ENCODE data around the gene CGNL1.

Gene CGNL1

GRCh38 chr15:57440799-57441198 lies 64.5 kb downstream of the CGNL1 start:
- no peak overlapping the region for H3K4me3 ChIP-seq (ENCODE audit: low read depth, low read length)
- peaks cover 0 to 4% of the 10 kb centered on the region in 2 experiments; a peak in 1 of 3 replicates for H3K36me3 ChIP-seq (ENCODE audit: control insufficient read depth in 2 of 2, insufficient read depth in 1 of 2, low read length in 2 of 2)
- H3K4me1 ChIP-seq (ENCODE audit: control insufficient read depth, insufficient read depth, low read length), result peaks cover 5% of the 10 kb centered on the region
- H3K27ac ChIP-seq (ENCODE audit: extremely low read depth, low read depth, low read length), result no peak overlapping the region
- POLR2A ChIA-PET, result interaction anchor here (0.5 kb wide), 1 partner anchor 38 kb away, joined by 4 read pairs; no protein-coding TSS in a partner anchor
- CTCF ChIA-PET, result no interaction called here
- TF ChIP-seq ZBTB26 (tag by site-specific recombination; optimal IDR thresholded peaks at IDR 0.05), result no peak
- TF ChIP-seq GLI2 (tag by site-specific recombination; IDR thresholded peaks at IDR 0.05; ENCODE audit: borderline replicate concordance, low read depth), result no peak
- no peak for TF ChIP-seq ZNF148 (tag by site-specific recombination; IDR thresholded peaks at IDR 0.05; ENCODE audit: borderline replicate concordance)
- no peak for TF ChIP-seq ZNF561 (tag by site-specific recombination; IDR thresholded peaks at IDR 0.05; ENCODE audit: borderline replicate concordance)
- no peak for TF ChIP-seq ZBTB1 (tag by site-specific recombination; IDR thresholded peaks at IDR 0.05)
- TF ChIP-seq ZNF623 (tag by site-specific recombination; IDR thresholded peaks at IDR 0.05), result no peak
- TF ChIP-seq HOXC10 (CRISPR knock-in tag; IDR thresholded peaks at IDR 0.05), result no peak
- no peak for TF ChIP-seq ZNF292 (tag by site-specific recombination; IDR thresholded peaks at IDR 0.05; ENCODE audit: borderline replicate concordance, low read depth)
- no peak for TF ChIP-seq ZNF660 (tag by site-specific recombination; IDR thresholded peaks at IDR 0.05)
- no peak for TF ChIP-seq BCL11A (tag by site-specific recombination; IDR thresholded peaks at IDR 0.05; ENCODE audit: low read depth)
- TF ChIP-seq REPIN1 (tag by site-specific recombination; IDR thresholded peaks at IDR 0.05; ENCODE audit: low read depth), result no peak
- no peak for TF ChIP-seq ZNF311 (tag by site-specific recombination; IDR thresholded peaks at IDR 0.05; ENCODE audit: borderline replicate concordance)
- no peak for TF ChIP-seq ZNF24 (tag by site-specific recombination; IDR thresholded peaks at IDR 0.05)
- TF ChIP-seq ZNF654 (tag by site-specific recombination; IDR thresholded peaks at IDR 0.05; ENCODE audit: low read depth), result no peak
- TF ChIP-seq ZSCAN4 (tag by site-specific recombination; IDR thresholded peaks at IDR 0.05), result no peak
- TF ChIP-seq ZNF146 (tag by site-specific recombination; IDR thresholded peaks at IDR 0.05), result no peak
- no peak for TF ChIP-seq YY2 (tag by site-specific recombination; IDR thresholded peaks at IDR 0.05)
- no peak for TF ChIP-seq RBAK (tag by site-specific recombination; IDR thresholded peaks at IDR 0.05)
- no peak for TF ChIP-seq ZNF10 (tag by site-specific recombination; IDR thresholded peaks at IDR 0.05)
- no peaks in the 10 kb centered on the region for H3K9me3 ChIP-seq (ENCODE audit: control insufficient read depth, insufficient read depth, low read depth, low read length)

- Histone ChIP-seq H3K4me3 (ENCODE audit: low read depth, low read length) (no peak overlapping the region), H3K9me3 (ENCODE audit: control insufficient read depth, insufficient read depth, low read depth, low read length) (no peaks in the 10 kb centered on the region), H3K27ac (ENCODE audit: extremely low read depth, low read depth, low read length) (no peak overlapping the region), H3K4me1 (ENCODE audit: control insufficient read depth, insufficient read depth, low read length) (peaks cover 6% of the 10 kb centered on the region), H3K36me3 (ENCODE audit: control insufficient read depth in 2 of 2, insufficient read depth in 1 of 2, low read length in 2 of 2) (peaks cover 0 to 4% of the 10 kb centered on the region in 2 experiments; a peak in 1 of 3 replicates)
- CTCF ChIA-PET, result no interaction called here
- POLR2A ChIA-PET, result no interaction called here
- no peak for TF ChIP-seq ZNF544 (tag by site-specific recombination; IDR thresholded peaks at IDR 0.05)
- no peak for TF ChIP-seq PRDM2 (tag by site-specific recombination; IDR thresholded peaks at IDR 0.05; ENCODE audit: borderline replicate concordance)
- no peak for TF ChIP-seq ZNF138 (tag by site-specific recombination; IDR thresholded peaks at IDR 0.05; ENCODE audit: borderline replicate concordance)
- TF ChIP-seq, protein P1, sequence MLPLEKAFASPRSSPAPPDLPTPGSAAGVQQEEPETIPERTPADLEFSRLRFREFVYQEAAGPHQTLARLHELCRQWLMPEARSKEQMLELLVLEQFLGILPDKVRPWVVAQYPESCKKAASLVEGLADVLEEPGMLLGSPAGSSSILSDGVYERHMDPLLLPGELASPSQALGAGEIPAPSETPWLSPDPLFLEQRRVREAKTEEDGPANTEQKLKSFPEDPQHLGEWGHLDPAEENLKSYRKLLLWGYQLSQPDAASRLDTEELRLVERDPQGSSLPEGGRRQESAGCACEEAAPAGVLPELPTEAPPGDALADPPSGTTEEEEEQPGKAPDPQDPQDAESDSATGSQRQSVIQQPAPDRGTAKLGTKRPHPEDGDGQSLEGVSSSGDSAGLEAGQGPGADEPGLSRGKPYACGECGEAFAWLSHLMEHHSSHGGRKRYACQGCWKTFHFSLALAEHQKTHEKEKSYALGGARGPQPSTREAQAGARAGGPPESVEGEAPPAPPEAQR (tag by site-specific recombination; IDR thresholded peaks at IDR 0.05), result no peak
- TF ChIP-seq OSR2 (tag by site-specific recombination; IDR thresholded peaks at IDR 0.05), result no peak
- no peak for TF ChIP-seq ZNF785 (tag by site-specific recombination; IDR thresholded peaks at IDR 0.05)
Measured at GRCh38 chr15:57442335-57442734, 66.0 kb downstream of the CGNL1 start.
